MG63 (cell line): ENCODE data around the gene OR5B21. TPM values are rescaled to one million over a fixed set of nuclear protein-coding genes. Genes with fewer than 3 reads are reported as not detected.

Source experiments
- DNase-seq: peaks from one replicate; pipeline ENCODE4 v3.0.0-alpha.2; 2020
- H3K27me3 ChIP-seq: fragments of 250-450 bp; sonication (Bioruptor Pico); 2 replicates; pipeline ENCODE4 v1.5.1; 2020; ENCODE audit warnings: mild to moderate bottlenecking, moderate library complexity
- H3K36me3 ChIP-seq: fragments of 250-450 bp; sonication (Bioruptor Pico); 2 replicates; pipeline ENCODE4 v1.5.1; 2020; ENCODE audit warnings: mild to moderate bottlenecking, moderate library complexity
- H3K4me3 ChIP-seq: fragments of 250-450 bp; sonication (Bioruptor Pico); 2 replicates; pipeline ENCODE4 v1.5.1; 2020; ENCODE audit warnings: mild to moderate bottlenecking, moderate library complexity
- H3K9me3 ChIP-seq: fragments of 250-450 bp; sonication (Bioruptor Pico); 2 replicates; pipeline ENCODE4 v1.5.1; 2020; ENCODE audit warnings: mild to moderate bottlenecking, moderate library complexity
- total RNA-seq: library from RNA; depleted of rRNA; stranded (reverse); fragments of >200 nt; shearing (Covaris generic); gene quantifications from 2 replicates; pipeline ENCODE4 v1.2.3, GENCODE V29; 2014; ENCODE audit warnings: low replicate concordance; rRNA removed

OR5B21 gene
- total RNA-seq, result not detected in 2 replicates

DNA sequence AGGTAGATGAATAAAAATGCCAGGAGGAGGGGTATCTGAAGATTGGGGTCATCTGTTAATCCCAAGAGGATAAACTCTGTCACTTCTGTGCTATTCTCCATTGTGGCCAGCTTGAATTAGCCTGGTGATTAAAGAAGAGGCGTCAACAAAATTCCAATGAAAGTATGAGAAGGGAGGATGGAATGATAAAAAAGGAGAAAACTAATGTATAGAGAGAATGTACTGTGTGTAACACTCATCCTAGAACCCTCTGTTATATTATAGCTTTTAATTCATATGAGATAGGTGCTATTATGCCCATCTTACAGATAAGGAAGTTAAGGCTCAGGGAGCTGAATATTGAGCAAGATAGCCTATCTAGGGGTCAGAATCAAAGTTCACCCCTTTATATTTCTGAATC, at the start of gene OR5B21:
Gene OR5B21, minus strand, starts transcription at position 101 of the 400 bp plus-strand sequence. Its CDS starts 0 bp downstream, at position 101.
- Histone ChIP-seq H3K4me3 (no peak within 1 kb of the TSS), H3K27me3 (no peaks in the 10 kb centered on the region), H3K9me3 (no peaks in the 10 kb centered on the region), H3K36me3 (no peaks in the 10 kb centered on the region)
- DNase-seq, result no peak

DNA sequence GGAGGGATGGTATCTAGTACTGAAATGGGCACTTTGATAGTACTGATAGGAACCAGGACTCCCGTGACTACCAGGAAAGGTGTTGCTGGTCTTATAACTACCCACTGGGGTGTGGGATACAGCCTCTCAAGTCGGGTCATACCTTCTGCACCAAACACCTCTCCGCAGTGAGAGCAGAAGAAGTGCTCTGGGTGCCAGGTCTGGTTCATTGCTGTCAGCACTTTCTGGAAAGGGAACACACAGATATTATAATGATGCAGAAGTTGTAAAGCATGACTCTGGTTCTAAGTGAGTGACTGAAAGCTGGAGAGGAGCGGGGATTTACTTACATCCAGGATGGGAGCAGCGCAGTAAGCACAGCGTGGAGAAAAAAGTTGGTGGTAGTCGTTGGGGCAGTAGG, 41.7 kb upstream of the OR5B21 start:
- H3K36me3 ChIP-seq, result peaks cover 52% of the 10 kb centered on the region
- H3K9me3 ChIP-seq, result no peaks in the 10 kb centered on the region
- H3K27me3 ChIP-seq, result no peaks in the 10 kb centered on the region
- DNase-seq, result no peak
- H3K4me3 ChIP-seq, result no peak overlapping the region

DNA sequence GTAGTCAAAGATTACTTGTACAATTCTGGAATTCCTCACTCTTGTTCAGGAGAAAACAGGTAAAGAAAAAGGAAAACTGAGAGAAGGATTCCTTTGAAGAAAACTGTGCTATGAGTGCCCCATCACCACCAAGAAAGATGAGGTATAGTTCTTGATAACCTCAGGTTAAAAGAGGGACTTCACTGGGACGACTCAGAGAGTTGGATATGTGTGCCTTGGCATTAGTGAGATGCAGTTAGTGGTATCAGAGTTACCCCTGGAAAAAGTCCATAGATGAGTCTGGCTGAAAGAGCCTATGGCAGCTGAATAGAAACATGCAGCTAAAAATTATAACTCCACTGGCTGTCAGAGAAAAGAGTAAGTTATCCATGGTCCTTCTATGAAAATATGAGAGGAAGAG, 38.9 kb upstream of the OR5B21 start:
- no peaks in the 10 kb centered on the region for H3K9me3 ChIP-seq
- no peak overlapping the region for H3K4me3 ChIP-seq
- DNase-seq, result no peak
- no peaks in the 10 kb centered on the region for H3K27me3 ChIP-seq
- H3K36me3 ChIP-seq, result peaks cover 41% of the 10 kb centered on the region

DNA sequence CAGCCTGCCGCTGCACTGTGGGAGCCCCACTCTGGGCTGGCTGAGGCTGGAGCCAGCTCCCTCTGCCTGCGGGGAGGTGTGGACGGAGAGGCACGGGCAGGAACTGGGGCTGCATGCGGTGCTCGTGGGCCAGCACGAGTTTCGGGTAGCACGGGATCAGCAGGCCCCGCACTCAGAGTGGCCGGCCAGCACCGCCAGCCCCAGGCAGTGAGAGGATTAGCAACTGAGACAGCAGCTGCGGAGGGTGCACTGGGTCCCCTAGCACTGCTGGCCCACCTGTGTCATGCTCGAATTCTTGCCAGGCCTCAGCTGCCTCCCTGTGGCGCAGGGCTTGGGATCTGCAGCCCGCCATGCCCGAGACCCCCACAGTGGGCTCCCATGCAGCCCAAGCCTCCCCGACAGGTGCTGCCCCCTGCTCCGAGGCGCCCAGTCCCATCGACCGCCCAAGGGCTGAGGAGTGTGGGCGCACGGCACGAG, 24.0 kb upstream of the OR5B21 start:
- Histone ChIP-seq H3K36me3 (peaks cover 14% of the 10 kb centered on the region), H3K9me3 (no peaks in the 10 kb centered on the region), H3K27me3 (no peaks in the 10 kb centered on the region), H3K4me3 (no peak overlapping the region)
- DNase-seq, result no peak

DNA sequence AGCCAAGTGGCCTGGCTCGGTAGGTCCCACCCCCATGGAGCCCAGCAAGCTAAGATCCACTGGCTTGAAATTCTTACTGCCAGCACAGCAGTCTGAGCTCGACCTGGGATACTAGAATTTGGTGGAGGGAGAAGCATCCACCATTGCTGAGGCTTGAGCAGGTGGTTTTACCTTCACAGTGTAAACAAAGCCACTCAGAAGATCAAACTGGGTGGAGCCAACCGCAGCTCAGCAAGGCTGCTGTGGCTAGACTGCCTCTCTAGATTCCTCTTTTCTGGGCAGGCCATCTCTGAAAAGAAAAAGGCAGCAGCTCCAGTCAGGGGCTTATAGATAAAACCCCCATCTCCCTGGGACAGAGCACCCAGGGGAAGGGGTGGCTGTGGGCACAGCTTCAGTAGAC, 22.3 kb upstream of the OR5B21 start:
- Histone ChIP-seq H3K9me3 (no peaks in the 10 kb centered on the region), H3K36me3 (peaks cover 14% of the 10 kb centered on the region), H3K4me3 (no peak overlapping the region), H3K27me3 (no peaks in the 10 kb centered on the region)
- DNase-seq, result no peak

DNA sequence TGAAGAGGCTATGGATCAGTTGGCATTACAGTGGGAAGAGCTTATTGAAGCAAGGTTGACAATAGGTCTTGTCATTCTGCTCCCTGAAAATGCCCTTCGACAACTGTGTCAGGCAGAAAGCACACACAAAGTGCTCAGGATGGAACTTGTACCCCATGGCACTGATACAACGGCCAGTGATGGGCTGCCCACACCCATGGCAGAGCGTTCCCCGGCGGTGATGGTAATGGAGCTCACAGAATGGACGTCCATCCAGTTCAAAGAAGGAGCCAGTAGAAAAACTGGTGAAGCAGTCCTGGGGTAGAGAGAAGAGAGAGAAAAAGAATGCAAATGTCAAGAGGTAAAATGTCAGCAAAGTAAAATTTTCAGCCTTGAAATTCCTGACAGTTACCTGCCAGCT, 19.5 kb upstream of the OR5B21 start:
- H3K27me3 ChIP-seq, result no peaks in the 10 kb centered on the region
- peaks cover 8% of the 10 kb centered on the region for H3K36me3 ChIP-seq
- H3K9me3 ChIP-seq, result no peaks in the 10 kb centered on the region
- no peak for DNase-seq
- H3K4me3 ChIP-seq, result no peak overlapping the region

DNA sequence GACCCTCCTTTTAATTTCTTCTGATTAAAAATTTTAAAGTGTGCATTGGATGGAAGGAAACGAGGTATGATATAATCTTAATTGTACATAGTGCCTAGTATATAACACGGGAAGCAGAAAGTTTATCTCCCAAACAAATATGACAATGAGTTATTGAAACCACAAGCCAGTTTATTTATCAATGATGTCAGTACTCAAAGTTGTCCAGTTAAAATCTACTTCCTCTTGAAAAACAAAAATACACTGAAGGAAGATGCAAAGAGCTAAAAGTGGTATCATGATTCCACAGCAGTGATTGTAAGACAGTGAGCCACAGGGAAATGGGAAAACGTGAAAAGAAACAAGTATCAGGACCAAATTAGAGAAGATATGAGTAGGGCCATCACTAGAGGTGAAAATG, 18.8 kb upstream of the OR5B21 start:
- no peak for DNase-seq
- H3K4me3 ChIP-seq, result no peak overlapping the region
- H3K27me3 ChIP-seq, result no peaks in the 10 kb centered on the region
- H3K36me3 ChIP-seq, result peaks cover 5% of the 10 kb centered on the region
- H3K9me3 ChIP-seq, result no peaks in the 10 kb centered on the region

DNA sequence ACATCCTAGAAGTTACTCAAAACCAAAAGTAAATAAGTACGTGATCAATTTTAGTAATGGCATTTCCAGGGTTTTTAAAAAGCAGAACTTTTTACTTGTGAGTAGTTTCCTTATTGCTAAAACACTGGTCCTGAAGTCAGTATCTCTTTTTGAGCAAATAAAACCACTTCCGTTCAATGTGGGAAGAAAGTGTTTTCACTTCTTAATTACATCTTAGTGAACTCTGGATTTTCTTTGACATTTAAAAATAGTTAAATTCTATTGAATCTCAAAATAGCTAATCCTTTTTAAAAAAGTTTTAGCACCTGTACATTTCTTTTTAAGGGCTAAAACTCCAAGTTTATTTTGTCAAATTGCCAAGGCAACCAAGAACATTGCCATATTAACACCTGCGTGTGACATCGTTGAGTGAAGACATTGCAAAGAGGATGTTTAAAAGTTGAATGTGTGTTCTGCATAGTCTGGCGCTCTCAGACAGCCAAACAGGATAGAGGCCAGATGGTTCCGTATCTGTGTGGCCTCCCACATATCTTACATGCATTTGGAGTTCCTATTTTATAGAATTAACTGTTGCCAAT, 17.2 kb upstream of the OR5B21 start:
- no peak for DNase-seq
- H3K36me3 ChIP-seq, result peaks cover 5% of the 10 kb centered on the region
- no peaks in the 10 kb centered on the region for H3K27me3 ChIP-seq
- no peak overlapping the region for H3K4me3 ChIP-seq
- no peaks in the 10 kb centered on the region for H3K9me3 ChIP-seq

DNA sequence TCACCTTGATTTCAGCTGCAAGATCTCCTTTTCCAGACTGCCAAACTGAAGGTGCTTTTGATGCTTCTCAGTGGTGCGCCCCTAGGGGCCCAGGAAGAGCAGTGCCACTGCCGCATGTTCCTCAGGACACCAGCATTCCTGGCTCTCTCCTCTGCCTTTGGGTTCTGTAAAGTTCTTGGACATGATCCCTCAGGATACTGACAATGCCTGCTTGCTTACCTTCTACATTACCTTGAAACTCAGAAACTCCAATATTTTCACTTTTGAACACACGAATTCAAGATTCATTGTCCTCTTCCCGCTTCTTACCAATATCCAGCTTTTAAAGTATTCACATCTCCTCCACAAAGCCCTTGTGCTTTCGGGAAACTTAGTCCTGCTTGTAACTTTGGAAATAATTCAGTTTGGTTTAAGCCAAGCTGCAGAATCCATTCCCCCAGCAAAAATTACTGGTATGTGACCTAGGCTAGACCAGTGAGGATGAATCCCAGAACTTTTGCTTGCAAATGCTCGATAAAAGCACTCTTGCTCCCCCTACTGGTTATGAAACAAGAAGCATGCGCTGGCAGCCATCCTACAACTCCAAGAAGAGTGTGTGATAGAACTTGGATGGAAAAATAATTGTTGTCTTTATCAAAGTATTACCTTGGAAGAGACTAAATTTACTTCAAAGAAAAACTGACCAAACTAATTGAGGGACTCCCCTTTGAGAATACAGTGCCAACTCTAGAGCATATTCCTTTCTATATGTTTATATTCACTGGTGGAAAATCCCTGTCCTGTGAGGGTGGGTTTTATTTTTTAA, 16.5 kb upstream of the OR5B21 start:
- no peak overlapping the region for H3K4me3 ChIP-seq

DNA sequence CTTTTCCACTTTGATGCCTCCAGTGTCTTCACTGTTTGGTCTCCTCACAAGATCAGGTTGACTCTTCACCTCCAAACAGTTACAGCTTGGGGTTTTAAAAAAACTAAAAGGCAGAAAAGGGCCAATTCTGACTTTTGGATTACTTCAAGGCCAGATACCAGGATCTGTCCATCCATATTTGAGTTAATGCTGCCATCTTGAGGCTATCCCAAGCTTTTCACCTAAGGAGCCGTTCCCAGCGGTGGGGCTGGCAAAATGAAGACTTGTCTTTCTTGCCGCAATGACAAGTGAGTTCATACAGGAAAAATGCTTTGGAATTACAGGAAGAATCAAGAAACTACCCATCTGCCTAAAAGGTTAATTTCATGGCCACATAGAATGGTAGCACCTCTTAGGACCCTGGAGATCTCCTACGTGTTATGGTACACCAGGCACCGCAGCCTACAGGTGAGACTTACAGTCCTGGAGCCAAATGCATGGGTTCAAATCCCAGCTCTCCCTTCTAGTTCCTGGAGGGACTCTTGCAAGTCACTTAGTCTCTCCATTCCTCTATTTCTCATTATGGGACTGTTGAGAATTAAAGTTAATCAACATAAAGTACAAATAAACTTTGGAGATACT, 6.0 kb upstream of the OR5B21 start:
- Histone ChIP-seq H3K36me3 (no peaks in the 10 kb centered on the region), H3K4me3 (no peak overlapping the region), H3K27me3 (no peaks in the 10 kb centered on the region), H3K9me3 (no peaks in the 10 kb centered on the region)
- peak; percentile 25 for DNase-seq

More for the DNA sequence above, 16.5 kb upstream of the OR5B21 start:
- Histone ChIP-seq H3K36me3 (peaks cover 5% of the 10 kb centered on the region), H3K27me3 (no peaks in the 10 kb centered on the region), H3K9me3 (no peaks in the 10 kb centered on the region)
- peak; percentile 38 for DNase-seq

DNA sequence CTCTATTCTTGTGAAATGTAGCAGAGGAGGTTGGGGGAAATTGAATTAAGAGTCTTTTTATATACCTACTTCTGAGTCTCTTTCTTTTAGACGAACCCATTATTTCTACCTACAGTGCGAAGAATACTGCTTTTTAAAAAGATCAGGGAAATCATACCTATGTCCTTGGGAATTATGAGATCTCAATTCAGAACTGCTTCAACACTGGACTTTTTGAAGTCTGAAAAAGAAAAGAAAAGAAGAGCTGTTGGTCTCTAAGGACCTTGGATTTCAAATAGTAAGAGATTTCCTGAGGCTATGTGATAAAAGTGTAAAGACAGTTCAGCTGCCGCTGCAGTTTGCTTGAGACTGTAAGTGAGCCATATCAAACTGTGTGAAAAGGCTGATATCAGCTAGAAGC, 3.7 kb upstream of the OR5B21 start:
- Histone ChIP-seq H3K36me3 (no peaks in the 10 kb centered on the region), H3K4me3 (no peak overlapping the region), H3K9me3 (no peaks in the 10 kb centered on the region), H3K27me3 (no peaks in the 10 kb centered on the region)
- no peak for DNase-seq

DNA sequence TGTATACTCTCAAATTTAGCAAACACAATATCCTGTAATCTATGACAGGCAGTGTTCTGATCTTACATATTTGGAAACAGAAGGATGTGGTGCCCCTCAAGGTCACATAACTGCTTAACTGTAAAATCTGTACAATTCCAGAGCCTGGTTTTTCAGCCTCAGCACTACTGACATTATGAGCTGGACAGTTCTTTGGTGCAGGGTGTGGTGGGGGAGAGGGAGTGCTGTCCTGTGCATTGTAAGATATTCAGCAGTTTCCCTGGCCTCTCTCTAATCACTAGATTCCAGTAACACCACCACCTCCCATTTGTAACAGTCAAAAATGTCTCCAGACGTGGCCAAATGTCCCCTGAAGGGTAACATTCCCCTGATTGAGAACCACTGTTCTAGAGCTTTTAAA, 1.8 kb upstream of the OR5B21 start:
- no peak overlapping the region for H3K4me3 ChIP-seq
- no peaks in the 10 kb centered on the region for H3K9me3 ChIP-seq
- no peaks in the 10 kb centered on the region for H3K27me3 ChIP-seq
- DNase-seq, result no peak
- no peaks in the 10 kb centered on the region for H3K36me3 ChIP-seq

DNA sequence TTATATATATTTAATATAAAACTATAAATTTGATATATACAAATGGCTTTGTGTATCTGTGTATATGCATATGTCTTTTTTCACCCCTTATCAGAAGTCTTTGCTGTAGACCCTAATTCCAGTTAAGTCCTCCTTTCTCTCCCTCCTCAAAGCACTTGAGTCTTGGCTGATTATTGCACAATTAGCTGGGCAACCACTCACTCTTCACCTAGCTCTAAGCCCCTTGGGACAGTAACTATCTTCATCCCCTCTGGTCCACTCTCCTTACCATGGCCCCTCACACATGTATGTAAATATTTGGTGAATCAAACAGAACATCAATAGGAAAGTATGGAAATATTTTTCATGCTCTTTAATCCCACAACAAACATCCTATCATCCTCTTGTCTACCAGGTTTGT, 909 bp upstream of the OR5B21 start:
- H3K9me3 ChIP-seq, result no peaks in the 10 kb centered on the region
- H3K27me3 ChIP-seq, result no peaks in the 10 kb centered on the region
- H3K4me3 ChIP-seq, result no peak overlapping the region
- H3K36me3 ChIP-seq, result no peaks in the 10 kb centered on the region
- DNase-seq, result no peak

DNA sequence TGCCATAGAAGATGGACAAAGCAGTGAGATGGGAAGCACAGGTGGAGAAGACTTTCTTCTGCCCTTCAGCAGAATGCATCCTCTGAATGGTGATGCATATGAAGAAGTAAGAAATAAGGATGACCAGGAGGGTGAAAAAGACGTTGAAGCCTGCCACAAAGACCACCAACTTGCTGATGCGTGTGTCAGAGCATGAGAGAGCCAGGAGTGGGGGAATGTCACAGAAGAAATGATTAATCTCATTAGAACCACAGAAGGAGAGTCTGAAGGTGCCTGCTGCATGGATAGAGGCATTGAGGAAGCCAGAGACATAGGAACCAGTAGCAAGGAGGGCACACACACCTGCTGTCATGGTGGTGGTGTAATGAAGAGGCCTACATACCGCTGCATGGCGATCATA, 550 bp downstream of the OR5B21 start:
- Histone ChIP-seq H3K9me3 (no peaks in the 10 kb centered on the region), H3K27me3 (no peaks in the 10 kb centered on the region), H3K36me3 (no peaks in the 10 kb centered on the region), H3K4me3 (no peak overlapping the region)
- DNase-seq, result no peak

DNA sequence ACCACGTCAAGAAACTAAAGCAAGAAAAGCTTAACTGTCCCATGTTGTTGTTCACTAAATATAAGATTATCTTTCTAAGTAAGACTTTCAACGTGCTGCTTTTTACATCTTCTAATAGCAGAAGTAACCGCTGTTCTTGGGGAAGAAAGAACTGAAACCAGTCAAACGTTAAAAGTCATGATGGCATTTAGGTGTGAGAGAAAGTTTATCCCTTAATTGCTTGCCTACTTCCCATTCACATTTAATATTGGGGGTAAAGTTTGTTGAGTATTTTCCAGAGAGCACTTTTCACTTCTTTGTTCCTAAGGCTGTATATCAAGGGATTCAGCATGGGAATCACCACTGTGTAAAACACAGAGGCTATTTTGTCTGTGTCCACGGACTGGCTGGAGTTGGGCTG, 970 bp downstream of the OR5B21 start:
- Histone ChIP-seq H3K27me3 (no peaks in the 10 kb centered on the region), H3K4me3 (no peak overlapping the region), H3K9me3 (no peaks in the 10 kb centered on the region), H3K36me3 (no peaks in the 10 kb centered on the region)
- no peak for DNase-seq

DNA sequence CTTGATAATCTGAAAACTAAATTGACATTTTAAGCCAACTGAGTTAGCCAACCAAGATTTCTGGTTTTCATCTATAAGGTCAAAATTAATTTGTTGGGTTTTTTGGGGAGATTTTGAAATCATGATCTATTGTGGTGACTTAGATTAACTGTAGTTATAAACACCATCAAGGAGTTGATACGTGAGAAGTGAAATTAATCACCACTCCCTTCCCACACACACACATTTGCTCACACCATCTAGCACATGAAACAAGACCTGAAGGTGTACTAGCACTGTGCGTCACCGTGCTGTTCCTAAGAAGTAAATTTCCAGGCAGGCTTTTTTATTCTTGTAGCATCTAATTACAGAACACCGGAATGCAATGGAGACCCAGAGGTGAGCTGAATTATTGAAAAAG, 2.1 kb downstream of the OR5B21 start:
- no peak overlapping the region for H3K4me3 ChIP-seq
- DNase-seq, result no peak

DNA sequence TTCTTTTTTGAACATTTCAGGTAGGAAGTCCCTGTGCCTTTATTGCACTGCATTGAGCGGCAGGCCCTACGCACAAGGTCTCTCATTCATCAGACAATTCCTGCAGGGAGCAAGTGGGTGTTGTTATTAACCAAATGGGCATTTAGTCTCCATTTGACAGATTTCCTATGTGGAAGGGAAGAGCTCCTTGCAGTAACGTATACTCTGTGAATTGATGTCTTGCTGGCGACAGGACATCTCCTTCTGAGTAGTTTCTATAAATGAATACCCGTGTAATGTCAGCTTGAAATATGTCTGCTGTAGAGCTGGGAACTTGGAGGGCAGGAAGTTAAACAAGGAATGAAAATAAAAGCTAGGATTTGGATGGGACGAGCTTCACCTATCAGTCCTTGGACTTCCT, 3.7 kb downstream of the OR5B21 start:
- no peaks in the 10 kb centered on the region for H3K9me3 ChIP-seq
- DNase-seq, result no peak
- H3K4me3 ChIP-seq, result no peak overlapping the region
- H3K36me3 ChIP-seq, result no peaks in the 10 kb centered on the region
- no peaks in the 10 kb centered on the region for H3K27me3 ChIP-seq

More for the DNA sequence above, 2.1 kb downstream of the OR5B21 start:
- H3K27me3 ChIP-seq, result no peaks in the 10 kb centered on the region
- H3K36me3 ChIP-seq, result no peaks in the 10 kb centered on the region
- H3K9me3 ChIP-seq, result no peaks in the 10 kb centered on the region
